ENCODE results near the gene SHROOM2. TPM values are rescaled to one million over a fixed set of nuclear protein-coding genes. Genes with fewer than 3 reads are reported as not detected.
"Not testable (repeated sequence)": the region's sequence is repeated elsewhere in the genome, so short reads cannot be mapped to it uniquely, and the experiment has no call there.

SHROOM2 gene
- total and polyA plus RNA-seq, 4 donors, result 3.0 to 15.5 (median 5.0) TPM

DNA sequence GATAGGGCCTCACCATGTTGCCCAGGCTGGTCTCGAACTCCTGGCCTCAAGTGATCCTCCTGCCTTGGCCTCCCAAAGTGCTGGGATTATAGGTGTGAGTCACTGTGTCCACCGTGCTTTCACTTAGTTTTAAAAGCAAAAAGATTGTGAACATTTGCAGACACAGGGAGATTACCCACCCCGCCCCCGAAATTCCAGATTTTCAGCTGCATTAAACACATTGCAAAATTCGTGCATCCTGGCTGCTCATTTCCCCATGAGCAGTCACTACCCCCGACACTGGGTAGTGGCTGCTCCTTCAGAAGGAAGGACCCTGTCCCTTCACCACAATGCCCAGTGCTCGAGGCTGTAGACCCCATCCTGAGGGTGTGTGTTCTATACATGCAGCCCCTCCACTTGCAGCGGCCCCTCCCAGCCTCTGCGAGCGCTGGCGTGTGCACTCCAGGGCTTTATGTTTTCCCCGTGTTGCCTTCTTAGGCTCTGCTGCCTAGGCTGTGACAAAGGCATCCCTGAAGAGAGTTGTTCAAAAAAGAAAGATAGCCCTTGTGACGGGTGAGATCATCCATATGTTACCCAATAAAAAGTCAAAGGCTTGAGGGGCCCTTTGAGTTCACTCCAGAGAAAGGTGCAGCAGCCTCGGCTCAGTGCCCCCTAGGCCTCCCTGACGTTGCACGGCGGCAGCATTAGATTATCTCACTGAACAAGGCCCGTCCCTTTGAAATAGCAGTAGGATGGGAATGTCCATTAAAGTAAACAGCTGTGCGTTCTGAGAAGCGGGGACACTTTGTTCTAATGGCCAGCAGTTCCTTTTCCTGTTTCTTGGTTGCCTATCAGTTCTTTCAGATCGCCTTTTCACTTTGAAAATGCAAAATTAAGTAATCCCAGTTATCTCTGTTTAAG is 71.6 kb downstream of the SHROOM2 start:
- H3K27me3 ChIP-seq (ENCODE audit: control insufficient read depth in 3 of 3, insufficient read depth in 3 of 3, low read length in 2 of 3), result peaks cover 0 to 6% (median 4%) of the 10 kb centered on the region in 3 donors
- no peak overlapping the region for H3K4me3 ChIP-seq
- H3K27ac ChIP-seq (ENCODE audit: low read depth in 1 of 2, low read length in 1 of 2), result peak overlapping the region in 1 of 2 donors; percentile 66
- ATAC-seq (ENCODE audit: insufficient read depth, low FRiP score) (no peak), DNase-seq (peak; percentile 42 to 66 (median 47))
- peaks cover 0 to 10% (median 0%) of the 10 kb centered on the region in 5 donors for H3K4me1 ChIP-seq (ENCODE audit: control insufficient read depth in 5 of 5, insufficient read depth in 5 of 5, low read length in 5 of 5)
- 74 to 84% methylated on average over 21 of the region's 21 CpGs for WGBS, 2 donors
- no peaks in the 10 kb centered on the region for H3K36me3 ChIP-seq (ENCODE audit: control insufficient read depth in 4 of 4, insufficient read depth in 4 of 4, low read length in 4 of 4)
- peaks cover 0 to 3% (median 0%) of the 10 kb centered on the region in 4 donors for H3K9me3 ChIP-seq (ENCODE audit: control insufficient read depth in 4 of 4, insufficient read depth in 3 of 4, low read length in 3 of 4)
- TF ChIP-seq, protein P1, sequence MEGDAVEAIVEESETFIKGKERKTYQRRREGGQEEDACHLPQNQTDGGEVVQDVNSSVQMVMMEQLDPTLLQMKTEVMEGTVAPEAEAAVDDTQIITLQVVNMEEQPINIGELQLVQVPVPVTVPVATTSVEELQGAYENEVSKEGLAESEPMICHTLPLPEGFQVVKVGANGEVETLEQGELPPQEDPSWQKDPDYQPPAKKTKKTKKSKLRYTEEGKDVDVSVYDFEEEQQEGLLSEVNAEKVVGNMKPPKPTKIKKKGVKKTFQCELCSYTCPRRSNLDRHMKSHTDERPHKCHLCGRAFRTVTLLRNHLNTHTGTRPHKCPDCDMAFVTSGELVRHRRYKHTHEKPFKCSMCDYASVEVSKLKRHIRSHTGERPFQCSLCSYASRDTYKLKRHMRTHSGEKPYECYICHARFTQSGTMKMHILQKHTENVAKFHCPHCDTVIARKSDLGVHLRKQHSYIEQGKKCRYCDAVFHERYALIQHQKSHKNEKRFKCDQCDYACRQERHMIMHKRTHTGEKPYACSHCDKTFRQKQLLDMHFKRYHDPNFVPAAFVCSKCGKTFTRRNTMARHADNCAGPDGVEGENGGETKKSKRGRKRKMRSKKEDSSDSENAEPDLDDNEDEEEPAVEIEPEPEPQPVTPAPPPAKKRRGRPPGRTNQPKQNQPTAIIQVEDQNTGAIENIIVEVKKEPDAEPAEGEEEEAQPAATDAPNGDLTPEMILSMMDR (IDR thresholded peaks at IDR 0.05; ENCODE audit: control extremely low read depth, extremely low read depth), result no peak
- no peak overlapping the region for H3K9ac ChIP-seq (ENCODE audit: insufficient read depth in 1 of 2, low read length in 2 of 2)

DNA sequence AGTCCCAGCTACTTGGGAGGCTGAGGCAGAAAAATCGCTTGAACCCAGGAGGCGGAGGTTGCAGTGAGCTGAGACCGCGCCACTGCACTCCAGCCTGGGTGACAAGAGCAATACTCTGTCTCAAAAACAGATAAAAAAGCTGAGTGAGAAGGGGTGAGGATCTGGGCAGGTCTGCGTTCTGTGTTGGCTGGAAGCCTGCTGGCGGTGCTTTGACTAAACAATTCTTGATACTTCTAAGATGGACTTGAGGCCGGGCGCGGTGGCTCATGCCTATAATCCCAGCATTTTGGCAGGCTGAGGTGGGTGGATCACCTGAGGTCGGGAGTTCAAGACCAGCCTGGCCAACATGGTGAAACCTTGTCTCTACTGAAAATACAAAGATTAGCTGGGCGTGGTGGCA is 72.5 kb downstream of the SHROOM2 start:
- not testable (repeated sequence) for H3K9ac ChIP-seq (ENCODE audit: insufficient read depth in 1 of 2, low read length in 2 of 2); H3K27me3 ChIP-seq (ENCODE audit: control insufficient read depth in 3 of 3, insufficient read depth in 3 of 3, low read length in 2 of 3); H3K4me3 ChIP-seq; ATAC-seq (ENCODE audit: insufficient read depth, low FRiP score); DNase-seq; H3K36me3 ChIP-seq (ENCODE audit: control insufficient read depth in 4 of 4, insufficient read depth in 4 of 4, low read length in 4 of 4); H3K27ac ChIP-seq (ENCODE audit: low read depth in 1 of 2, low read length in 1 of 2); H3K9me3 ChIP-seq (ENCODE audit: control insufficient read depth in 4 of 4, insufficient read depth in 3 of 4, low read length in 3 of 4); H3K4me1 ChIP-seq (ENCODE audit: control insufficient read depth in 5 of 5, insufficient read depth in 5 of 5, low read length in 5 of 5)
- WGBS, 2 donors, result 79 to 82% methylated on average over 11 of the region's 11 CpGs

DNA sequence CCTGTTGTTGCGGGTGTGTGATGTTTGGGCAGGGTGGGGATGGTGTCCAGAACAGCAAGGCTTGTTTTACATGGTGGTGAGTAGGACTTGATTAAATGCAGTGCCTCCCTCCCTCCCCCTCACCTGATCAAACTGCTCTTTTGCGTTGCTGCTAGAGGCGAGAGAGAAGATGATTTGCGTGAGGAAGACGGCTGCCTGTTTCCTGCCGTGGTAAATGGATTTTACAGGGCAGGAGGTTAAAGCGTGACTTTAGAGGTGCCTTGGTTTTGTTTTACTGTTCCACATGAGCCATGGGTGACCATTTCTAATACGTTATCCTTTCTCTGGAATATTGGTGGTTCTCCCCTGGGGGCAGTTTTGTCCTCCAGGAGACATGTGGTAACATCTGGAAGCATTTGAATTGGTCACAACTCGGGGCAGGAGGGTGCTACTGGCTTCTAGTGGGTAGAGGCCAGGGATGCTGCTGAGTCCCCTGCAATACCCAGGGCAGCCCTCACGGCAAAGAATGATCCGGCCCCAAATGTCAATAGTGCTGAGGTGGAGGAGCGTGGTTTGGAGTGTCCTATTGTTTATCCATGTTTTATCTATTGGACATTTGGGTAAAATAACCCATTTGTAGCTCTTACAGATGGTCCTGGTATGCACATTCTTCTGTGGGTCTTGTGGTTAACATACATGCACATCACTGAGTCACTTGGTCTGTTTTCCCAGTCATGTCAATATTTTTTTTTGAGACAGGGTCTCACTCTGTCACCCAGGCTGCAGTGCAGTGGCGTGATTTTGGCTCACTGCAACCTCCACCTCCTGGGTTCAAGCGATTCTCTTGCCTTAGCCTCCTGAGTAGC is 73.7 kb downstream of the SHROOM2 start:
- H3K36me3 ChIP-seq (ENCODE audit: control insufficient read depth in 4 of 4, insufficient read depth in 4 of 4, low read length in 4 of 4), result no peaks in the 10 kb centered on the region
- ATAC-seq (ENCODE audit: insufficient read depth, low FRiP score), result no peak
- no peak overlapping the region for H3K27ac ChIP-seq (ENCODE audit: low read depth in 1 of 2, low read length in 1 of 2)
- H3K9me3 ChIP-seq (ENCODE audit: control insufficient read depth in 4 of 4, insufficient read depth in 3 of 4, low read length in 3 of 4), result peaks cover 0 to 3% (median 0%) of the 10 kb centered on the region in 4 donors
- no peak for DNase-seq
- peaks cover 0 to 10% (median 2%) of the 10 kb centered on the region in 3 donors for H3K27me3 ChIP-seq (ENCODE audit: control insufficient read depth in 3 of 3, insufficient read depth in 3 of 3, low read length in 2 of 3)
- 63 to 71% methylated on average over 14 of the region's 14 CpGs for WGBS, 2 donors
- peaks cover 0 to 10% (median 1%) of the 10 kb centered on the region in 5 donors for H3K4me1 ChIP-seq (ENCODE audit: control insufficient read depth in 5 of 5, insufficient read depth in 5 of 5, low read length in 5 of 5)
- TF ChIP-seq, protein P1 (IDR thresholded peaks at IDR 0.05; ENCODE audit: control extremely low read depth, extremely low read depth), result no peak
- H3K4me3 ChIP-seq, result no peak overlapping the region
- H3K9ac ChIP-seq (ENCODE audit: insufficient read depth in 1 of 2, low read length in 2 of 2), result no peak overlapping the region

DNA sequence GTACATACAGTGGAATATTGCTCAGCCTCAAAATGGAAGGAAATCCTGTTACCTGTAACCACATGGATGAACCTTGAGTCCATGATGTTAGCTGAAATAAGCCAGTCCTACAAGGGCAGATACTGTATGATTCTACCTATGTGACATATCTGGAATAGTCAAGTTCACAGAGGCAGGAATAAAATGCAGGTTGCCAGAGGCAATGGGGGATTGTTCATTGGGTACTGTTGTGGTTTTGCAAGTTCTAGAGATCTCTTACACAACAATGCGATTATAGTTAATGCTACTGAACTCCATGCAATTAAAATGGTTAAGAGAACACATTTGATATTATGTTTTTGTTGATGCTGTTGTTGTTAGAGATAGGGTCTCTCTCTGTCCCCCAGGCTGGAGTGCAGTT is 74.6 kb downstream of the SHROOM2 start:
- peaks cover 0 to 3% (median 0%) of the 10 kb centered on the region in 4 donors for H3K9me3 ChIP-seq (ENCODE audit: control insufficient read depth in 4 of 4, insufficient read depth in 3 of 4, low read length in 3 of 4)
- peaks cover 0 to 10% (median 2%) of the 10 kb centered on the region in 3 donors for H3K27me3 ChIP-seq (ENCODE audit: control insufficient read depth in 3 of 3, insufficient read depth in 3 of 3, low read length in 2 of 3)
- no peaks in the 10 kb centered on the region for H3K36me3 ChIP-seq (ENCODE audit: control insufficient read depth in 4 of 4, insufficient read depth in 4 of 4, low read length in 4 of 4)
- WGBS, 2 donors, result 58 to 98% methylated on average over 1 of the region's 1 CpG
- H3K4me1 ChIP-seq (ENCODE audit: control insufficient read depth in 5 of 5, insufficient read depth in 5 of 5, low read length in 5 of 5), result peaks cover 0 to 7% (median 1%) of the 10 kb centered on the region in 5 donors
- no peak overlapping the region for H3K9ac ChIP-seq (ENCODE audit: insufficient read depth in 1 of 2, low read length in 2 of 2)
- DNase-seq, result no peak
- H3K4me3 ChIP-seq, result no peak overlapping the region
- TF ChIP-seq, protein P1 (IDR thresholded peaks at IDR 0.05; ENCODE audit: control extremely low read depth, extremely low read depth), result no peak
- H3K27ac ChIP-seq (ENCODE audit: low read depth in 1 of 2, low read length in 1 of 2), result no peak overlapping the region
- no peak for ATAC-seq (ENCODE audit: insufficient read depth, low FRiP score)
